ENCODE measurements around the gene TEX50.
"Not testable (repeated sequence)": the region's sequence is repeated elsewhere in the genome, so short reads cannot be mapped to it uniquely, and the experiment has no call there.

Gene TEX50

GRCh38 chr1:173616859-173617258 lies 18.3 kb upstream of the TEX50 start:
- no peak for TF ChIP-seq CTCF (IDR thresholded peaks at IDR 0.05; ENCODE audit: low read depth, low read length)
- H3K4me3 ChIP-seq (ENCODE audit: low read depth, low read length), result no peak overlapping the region

GRCh38 chr1:173627269-173627668 lies 7.9 kb upstream of the TEX50 start:
- no peak for TF ChIP-seq CTCF (IDR thresholded peaks at IDR 0.05; ENCODE audit: low read depth, low read length)
- H3K4me3 ChIP-seq (ENCODE audit: low read depth, low read length), result no peak overlapping the region

- TF ChIP-seq CTCF (IDR thresholded peaks at IDR 0.05; ENCODE audit: low read depth, low read length), result no peak
- no peak overlapping the region for H3K4me3 ChIP-seq (ENCODE audit: low read depth, low read length)
These were observed 6.2 kb upstream of the TEX50 start for GRCh38 chr1:173628888-173629287.

- H3K4me3 ChIP-seq (ENCODE audit: low read depth, low read length), result not testable (repeated sequence)
These were observed 2.3 kb downstream of the TEX50 start for GRCh38 chr1:173637236-173638042.

- TF ChIP-seq CTCF (IDR thresholded peaks at IDR 0.05; ENCODE audit: low read depth, low read length), result no peak
- H3K4me3 ChIP-seq (ENCODE audit: low read depth, low read length), result no peak overlapping the region
These were observed 3.2 kb downstream of the TEX50 start for GRCh38 chr1:173638043-173639021.

- no peak overlapping the region for H3K4me3 ChIP-seq (ENCODE audit: low read depth, low read length)
- no peak for TF ChIP-seq CTCF (IDR thresholded peaks at IDR 0.05; ENCODE audit: low read depth, low read length)
These were observed 4.0 kb downstream of the TEX50 start for GRCh38 chr1:173639102-173639501.

GRCh38 chr1:173642450-173643139 lies 7.5 kb downstream of the TEX50 start:
- H3K4me3 ChIP-seq (ENCODE audit: low read depth, low read length), result not testable (repeated sequence)

GRCh38 chr1:173646656-173647055 lies 11.5 kb downstream of the TEX50 start:
- H3K4me3 ChIP-seq (ENCODE audit: low read depth, low read length), result no peak overlapping the region
- no peak for TF ChIP-seq CTCF (IDR thresholded peaks at IDR 0.05; ENCODE audit: low read depth, low read length)
